Measurements from ENCODE around the gene PCDHB16.
"Not testable (repeated sequence)": the region's sequence is repeated elsewhere in the genome, so short reads cannot be mapped to it uniquely, and the experiment has no call there.

PCDHB16 gene

DNA sequence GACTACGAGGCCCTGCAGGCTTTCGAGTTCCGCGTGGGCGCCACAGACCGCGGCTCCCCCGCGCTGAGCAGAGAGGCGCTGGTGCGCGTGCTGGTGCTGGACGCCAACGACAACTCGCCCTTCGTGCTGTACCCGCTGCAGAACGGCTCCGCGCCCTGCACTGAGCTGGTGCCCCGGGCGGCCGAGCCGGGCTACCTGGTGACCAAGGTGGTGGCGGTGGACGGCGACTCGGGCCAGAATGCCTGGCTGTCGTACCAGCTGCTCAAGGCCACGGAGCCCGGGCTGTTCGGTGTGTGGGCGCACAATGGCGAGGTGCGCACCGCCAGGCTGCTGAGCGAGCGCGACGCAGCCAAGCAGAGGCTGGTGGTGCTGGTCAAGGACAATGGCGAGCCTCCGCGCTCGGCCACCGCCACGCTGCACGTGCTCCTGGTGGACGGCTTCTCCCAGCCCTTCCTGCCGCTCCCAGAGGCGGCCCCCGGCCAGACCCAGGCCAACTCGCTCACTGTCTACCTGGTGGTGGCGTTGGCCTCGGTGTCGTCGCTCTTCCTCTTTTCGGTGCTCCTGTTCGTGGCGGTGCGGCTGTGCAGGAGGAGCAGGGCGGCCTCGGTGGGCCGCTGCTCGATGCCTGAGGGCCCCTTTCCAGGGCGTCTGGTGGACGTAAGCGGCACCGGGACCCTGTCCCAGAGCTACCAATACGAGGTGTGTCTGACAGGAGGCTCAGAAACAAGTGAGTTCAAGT, 2.1 kb downstream of the PCDHB16 start:
- DNase-seq, result not testable (repeated sequence)

DNA sequence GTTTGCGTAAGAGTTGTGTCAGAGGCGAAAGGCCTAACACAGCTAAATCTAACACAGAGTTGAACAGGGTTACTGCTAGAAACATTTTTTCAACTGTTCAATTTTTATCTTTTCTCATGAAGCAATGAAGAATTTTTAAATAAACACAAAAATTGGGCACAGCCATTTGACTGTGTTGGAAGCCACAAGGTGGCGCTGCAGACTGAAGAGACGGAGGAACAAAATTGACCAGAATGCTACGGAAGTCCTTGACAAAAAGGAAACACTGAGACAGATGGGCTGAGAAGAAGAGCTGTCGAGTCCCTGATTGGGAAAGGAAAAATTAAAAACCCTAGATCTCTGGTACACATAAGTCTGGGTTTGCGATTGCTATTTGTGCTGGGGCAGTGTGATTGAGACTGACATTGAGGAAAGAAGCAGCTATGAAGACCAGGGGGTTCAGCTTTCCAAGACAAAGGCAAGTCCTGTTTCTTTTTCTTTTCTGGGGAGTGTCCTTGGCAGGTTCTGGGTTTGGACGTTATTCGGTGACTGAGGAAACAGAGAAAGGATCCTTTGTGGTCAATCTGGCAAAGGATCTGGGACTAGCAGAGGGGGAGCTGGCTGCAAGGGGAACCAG, 4.8 kb downstream of the PCDHB16 start, which contains the start of gene PCDHB9:
PCDHB9 (plus strand) TSS at position 265 of the 616 bp plus-strand sequence; CDS start at position 423, 158 bp downstream.
- DNase-seq, result no peak

DNA sequence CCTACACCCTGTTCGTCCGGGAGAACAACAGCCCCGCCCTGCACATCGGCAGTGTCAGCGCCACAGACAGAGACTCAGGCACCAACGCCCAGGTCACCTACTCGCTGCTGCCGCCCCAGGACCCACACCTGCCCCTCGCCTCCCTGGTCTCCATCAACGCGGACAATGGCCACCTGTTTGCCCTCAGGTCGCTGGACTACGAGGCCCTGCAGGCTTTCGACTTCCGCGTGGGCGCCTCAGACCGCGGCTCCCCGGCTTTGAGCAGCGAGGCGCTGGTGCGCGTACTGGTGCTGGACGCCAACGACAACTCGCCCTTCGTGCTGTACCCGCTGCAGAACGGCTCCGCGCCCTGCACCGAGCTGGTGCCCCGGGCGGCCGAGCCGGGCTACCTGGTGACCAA, 6.5 kb downstream of the PCDHB16 start:
- DNase-seq, result not testable (repeated sequence)

DNA sequence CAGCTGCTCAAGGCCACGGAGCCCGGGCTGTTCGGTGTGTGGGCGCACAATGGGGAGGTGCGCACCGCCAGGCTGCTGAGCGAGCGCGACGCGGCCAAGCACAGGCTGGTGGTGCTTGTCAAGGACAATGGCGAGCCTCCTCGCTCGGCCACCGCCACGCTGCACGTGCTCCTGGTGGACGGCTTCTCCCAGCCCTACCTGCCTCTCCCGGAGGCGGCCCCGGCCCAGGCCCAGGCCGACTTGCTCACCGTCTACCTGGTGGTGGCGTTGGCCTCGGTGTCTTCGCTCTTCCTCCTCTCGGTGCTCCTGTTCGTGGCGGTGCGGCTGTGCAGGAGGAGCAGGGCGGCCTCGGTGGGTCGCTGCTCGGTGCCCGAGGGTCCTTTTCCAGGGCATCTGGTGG, 6.9 kb downstream of the PCDHB16 start:
- DNase-seq, result not testable (repeated sequence)

DNA sequence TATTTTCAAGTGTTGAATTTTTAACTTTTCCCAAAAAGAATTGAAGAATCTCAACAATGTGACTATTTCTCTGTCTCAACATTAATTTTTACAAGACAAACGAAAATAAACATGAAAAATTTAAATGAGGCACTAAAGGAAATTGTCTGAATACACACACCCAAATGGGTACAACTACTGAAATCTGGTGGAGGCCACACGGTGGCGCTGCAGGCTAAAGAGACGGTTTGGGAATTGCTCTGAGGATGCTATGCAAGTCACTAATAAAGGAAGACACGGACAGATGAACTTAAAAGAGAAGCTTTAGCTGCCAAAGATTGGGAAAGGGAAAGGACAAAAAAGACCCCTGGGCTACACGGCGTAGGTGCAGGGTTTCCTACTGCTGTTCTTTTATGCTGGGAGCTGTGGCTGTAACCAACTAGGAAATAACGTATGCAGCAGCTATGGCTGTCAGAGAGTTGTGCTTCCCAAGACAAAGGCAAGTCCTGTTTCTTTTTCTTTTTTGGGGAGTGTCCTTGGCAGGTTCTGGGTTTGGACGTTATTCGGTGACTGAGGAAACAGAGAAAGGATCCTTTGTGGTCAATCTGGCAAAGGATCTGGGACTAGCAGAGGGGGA, 10.0 kb downstream of the PCDHB16 start, which contains the start of gene PCDHB10:
PCDHB10 (plus strand) TSS at position 244 of the 616 bp plus-strand sequence; CDS start at position 444, 200 bp downstream.
- no peak for DNase-seq

DNA sequence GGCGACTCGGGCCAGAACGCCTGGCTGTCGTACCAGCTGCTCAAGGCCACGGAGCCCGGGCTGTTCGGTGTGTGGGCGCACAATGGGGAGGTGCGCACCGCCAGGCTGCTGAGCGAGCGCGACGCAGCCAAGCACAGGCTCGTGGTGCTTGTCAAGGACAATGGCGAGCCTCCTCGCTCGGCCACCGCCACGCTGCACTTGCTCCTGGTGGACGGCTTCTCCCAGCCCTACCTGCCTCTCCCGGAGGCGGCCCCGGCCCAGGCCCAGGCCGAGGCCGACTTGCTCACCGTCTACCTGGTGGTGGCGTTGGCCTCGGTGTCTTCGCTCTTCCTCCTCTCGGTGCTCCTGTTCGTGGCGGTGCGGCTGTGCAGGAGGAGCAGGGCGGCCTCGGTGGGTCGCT, 12.1 kb downstream of the PCDHB16 start:
- DNase-seq, result not testable (repeated sequence)

DNA sequence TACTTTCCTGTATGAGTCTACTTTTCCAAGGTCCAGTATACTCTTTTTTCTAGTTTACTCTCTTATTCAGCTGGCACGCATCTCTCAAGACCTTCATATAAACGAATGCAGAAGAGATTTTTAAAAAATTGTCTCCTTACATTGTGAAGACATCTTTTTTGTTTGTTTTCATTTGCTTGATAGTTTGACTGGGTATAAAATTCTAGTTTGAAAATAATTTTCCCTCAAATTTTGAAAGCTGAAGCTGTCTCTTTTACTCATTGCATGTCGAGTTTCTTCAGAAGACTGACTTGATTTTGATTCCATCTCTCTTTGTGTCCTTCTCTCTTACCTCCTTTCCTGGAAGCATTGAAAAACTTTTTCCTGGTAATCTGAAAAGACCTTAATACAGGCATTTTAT, 14.2 kb downstream of the PCDHB16 start:
- DNase-seq, result no peak

DNA sequence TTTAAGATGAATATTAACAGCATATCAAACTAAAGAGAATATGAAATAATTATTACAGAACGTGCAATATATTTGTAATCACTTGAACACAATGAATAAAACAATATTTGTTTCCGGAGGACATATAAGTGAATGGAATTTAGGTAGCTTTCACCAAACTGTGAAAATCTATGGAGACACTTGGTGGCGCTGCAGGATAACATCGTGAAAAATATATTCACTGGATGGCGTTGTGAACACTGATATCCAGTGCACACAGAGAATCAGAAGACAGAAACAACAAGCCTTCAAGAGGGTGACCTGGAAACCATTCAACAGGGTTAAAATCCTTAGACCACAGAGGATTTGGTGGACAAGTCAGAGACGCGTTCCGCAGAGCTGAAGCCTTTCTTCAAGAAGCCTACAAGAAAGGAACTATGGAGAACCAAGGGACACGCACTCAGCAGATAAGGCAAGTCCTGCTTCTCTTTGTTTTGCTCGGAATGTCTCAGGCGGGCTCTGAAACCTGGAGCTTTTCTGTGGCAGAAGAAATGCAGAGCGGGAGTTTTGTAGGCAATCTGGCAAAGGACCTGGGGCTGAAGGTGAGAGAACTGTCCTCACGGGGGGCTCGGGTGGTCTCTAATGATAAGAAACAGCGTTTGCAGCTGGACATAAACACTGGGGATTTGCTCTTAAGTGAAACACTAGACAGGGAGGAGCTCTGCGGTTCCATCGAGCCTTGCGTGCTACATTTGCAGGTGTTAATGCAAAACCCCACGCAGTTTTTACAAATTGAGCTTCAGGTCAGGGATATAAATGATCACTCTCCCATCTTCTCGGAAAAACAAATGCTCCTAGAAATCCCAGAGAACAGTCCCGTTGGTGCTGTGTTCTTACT, 17.4 kb downstream of the PCDHB16 start, which contains the start of gene PCDHB11:
PCDHB11 (plus strand) TSS at position 269 of the 877 bp plus-strand sequence; CDS start at position 417, 148 bp downstream.
- DNase-seq, result peak; percentile 68

DNA sequence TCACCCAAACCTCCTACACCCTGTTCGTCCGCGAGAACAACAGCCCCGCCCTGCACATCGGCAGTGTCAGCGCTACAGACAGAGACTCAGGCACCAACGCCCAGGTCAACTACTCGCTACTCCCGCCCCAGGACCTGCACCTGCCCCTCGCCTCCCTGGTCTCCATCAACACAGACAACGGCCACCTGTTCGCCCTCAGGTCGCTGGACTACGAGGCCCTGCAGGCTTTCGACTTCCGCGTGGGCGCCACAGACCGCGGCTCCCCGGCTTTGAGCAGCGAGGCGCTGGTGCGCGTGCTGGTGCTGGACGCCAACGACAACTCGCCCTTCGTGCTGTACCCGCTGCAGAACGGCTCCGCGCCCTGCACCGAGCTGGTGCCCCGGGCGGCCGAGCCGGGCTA, 18.9 kb downstream of the PCDHB16 start:
- not testable (repeated sequence) for DNase-seq

DNA sequence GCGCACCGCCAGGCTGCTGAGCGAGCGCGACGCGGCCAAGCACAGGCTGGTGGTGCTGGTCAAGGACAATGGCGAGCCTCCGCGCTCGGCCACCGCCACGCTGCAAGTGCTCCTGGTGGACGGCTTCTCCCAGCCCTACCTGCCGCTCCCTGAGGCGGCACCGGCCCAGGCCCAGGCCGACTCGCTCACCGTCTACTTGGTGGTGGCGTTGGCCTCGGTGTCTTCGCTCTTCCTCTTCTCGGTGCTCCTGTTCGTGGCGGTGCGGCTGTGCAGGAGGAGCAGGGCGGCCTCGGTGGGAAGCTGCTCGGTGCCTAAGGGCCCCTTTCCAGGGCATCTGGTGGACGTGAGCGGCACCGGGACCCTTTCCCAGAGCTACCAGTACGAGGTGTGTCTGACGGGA, 19.5 kb downstream of the PCDHB16 start:
- DNase-seq, result not testable (repeated sequence)

DNA sequence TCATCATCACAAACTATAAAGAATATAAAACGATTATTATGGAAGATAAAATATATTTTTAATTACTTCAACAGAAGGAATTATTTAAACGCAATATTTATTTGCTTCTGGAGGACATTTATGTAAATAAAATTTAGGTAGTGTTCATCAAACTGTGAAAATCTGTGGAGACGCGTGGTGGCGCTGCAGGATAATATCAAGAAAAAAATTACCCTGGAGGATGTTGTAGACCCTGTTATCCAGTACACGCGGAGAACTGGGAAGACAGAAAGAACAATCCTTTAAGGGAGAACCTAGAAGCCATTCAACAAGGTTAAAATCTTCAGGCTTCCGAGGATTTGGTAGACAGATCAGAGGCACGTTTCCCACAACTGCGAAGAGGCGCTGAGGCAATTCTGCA, 26.3 kb downstream of the PCDHB16 start, which contains the start of gene PCDHB12:
PCDHB12 (plus strand) TSS at position 242 of the 400 bp plus-strand sequence. CDS start 189 bp downstream, outside the sequence.
- no peak for DNase-seq

DNA sequence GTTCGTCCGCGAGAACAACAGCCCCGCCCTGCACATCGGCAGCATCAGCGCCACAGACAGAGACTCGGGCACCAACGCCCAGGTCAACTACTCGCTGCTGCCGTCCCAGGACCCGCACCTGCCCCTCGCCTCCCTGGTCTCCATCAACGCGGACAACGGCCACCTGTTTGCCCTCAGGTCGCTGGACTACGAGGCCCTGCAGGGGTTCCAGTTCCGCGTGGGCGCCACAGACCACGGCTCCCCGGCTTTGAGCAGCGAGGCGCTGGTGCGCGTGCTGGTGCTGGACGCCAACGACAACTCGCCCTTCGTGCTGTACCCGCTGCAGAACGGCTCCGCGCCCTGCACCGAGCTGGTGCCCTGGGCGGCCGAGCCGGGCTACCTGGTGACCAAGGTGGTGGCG, 28.1 kb downstream of the PCDHB16 start:
- not testable (repeated sequence) for DNase-seq

DNA sequence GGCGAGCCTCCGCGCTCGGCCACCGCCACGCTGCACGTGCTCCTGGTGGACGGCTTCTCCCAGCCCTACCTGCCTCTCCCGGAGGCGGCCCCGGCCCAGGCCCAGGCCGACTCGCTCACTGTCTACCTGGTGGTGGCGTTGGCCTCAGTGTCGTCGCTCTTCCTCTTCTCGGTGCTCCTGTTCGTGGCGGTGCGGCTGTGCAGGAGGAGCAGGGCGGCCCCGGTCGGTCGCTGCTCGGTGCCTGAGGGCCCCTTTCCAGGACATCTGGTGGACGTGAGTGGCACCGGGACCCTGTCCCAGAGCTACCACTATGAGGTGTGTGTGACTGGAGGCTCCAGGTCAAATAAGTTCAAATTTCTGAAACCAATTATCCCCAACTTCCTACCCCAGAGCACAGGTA, 28.7 kb downstream of the PCDHB16 start:
- not testable (repeated sequence) for DNase-seq

DNA sequence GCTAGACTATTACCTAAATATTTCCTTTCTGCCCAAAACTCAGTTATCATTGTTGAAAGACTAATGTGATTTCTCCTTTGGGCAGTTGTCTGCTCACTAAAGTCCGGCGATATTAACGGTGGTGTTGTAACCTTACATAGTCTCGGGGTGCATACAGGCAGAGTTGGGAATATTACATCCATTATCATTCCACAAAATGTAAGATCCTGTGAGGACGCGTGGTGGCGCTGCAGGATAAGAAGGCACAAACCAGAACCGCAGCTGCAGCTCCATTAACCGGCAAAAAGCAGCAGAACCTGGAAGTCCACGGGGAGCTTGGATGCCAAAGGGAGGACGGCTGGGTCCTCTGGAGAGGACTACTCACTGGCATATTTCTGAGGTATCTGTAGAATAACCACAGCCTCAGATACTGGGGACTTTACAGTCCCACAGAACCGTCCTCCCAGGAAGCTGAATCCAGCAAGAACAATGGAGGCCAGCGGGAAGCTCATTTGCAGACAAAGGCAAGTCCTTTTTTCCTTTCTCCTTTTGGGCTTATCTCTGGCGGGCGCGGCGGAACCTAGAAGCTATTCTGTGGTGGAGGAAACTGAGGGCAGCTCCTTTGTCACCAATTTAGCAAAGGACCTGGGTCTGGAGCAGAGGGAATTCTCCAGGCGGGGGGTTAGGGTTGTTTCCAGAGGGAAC, 31.6 kb downstream of the PCDHB16 start, which contains the start of gene PCDHB13:
PCDHB13 (plus strand) TSS at position 264 of the 684 bp plus-strand sequence; CDS start at position 469, 205 bp downstream.
- DNase-seq, result not testable (repeated sequence)

DNA sequence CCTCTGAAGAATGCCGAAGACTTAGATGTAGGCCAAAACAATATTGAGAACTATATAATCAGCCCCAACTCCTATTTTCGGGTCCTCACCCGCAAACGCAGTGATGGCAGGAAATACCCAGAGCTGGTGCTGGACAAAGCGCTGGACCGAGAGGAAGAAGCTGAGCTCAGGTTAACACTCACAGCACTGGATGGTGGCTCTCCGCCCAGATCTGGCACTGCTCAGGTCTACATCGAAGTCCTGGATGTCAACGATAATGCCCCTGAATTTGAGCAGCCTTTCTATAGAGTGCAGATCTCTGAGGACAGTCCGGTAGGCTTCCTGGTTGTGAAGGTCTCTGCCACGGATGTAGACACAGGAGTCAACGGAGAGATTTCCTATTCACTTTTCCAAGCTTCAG, 32.4 kb downstream of the PCDHB16 start:
- not testable (repeated sequence) for DNase-seq

DNA sequence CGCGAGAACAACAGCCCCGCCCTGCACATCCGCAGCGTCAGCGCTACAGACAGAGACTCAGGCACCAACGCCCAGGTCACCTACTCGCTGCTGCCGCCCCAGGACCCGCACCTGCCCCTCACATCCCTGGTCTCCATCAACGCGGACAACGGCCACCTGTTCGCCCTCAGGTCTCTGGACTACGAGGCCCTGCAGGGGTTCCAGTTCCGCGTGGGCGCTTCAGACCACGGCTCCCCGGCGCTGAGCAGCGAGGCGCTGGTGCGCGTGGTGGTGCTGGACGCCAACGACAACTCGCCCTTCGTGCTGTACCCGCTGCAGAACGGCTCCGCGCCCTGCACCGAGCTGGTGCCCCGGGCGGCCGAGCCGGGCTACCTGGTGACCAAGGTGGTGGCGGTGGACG, 33.3 kb downstream of the PCDHB16 start:
- not testable (repeated sequence) for DNase-seq

DNA sequence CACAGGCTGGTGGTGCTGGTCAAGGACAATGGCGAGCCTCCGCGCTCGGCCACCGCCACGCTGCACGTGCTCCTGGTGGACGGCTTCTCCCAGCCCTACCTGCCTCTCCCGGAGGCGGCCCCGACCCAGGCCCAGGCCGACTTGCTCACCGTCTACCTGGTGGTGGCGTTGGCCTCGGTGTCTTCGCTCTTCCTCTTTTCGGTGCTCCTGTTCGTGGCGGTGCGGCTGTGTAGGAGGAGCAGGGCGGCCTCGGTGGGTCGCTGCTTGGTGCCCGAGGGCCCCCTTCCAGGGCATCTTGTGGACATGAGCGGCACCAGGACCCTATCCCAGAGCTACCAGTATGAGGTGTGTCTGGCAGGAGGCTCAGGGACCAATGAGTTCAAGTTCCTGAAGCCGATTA, 33.8 kb downstream of the PCDHB16 start:
- not testable (repeated sequence) for DNase-seq

DNA sequence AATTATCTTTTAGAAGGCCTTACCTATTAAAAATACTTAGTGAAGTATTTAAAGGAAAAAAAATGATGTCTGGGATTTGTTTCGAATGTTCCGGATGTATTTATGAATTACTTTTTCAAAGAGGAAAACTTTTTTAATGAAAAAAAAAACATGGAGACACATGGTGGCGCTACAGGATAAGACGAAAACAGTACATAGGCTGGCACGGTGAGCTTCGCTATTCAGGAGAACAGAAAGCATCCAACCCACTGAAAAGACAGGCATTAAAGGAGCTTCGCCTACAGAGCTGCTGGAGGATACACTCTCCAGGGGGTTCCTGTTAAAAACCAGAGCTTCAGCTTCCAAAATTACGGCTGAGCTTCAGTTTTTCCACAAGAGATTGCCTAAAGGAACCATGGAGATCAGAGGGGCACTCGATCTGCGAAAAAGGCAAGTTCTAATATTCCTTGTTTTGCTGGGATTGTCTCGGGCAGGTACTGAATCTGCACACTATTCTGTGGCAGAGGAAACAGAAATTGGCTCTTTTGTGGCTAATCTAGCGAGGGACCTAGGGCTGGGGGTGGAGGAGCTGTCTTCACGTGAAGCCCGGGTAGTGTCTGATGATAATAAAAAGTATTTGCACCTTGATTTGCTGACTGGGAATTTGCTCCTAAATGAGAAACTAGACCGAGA, 41.1 kb downstream of the PCDHB16 start, which contains the start of gene PCDHB14:
PCDHB14 (plus strand) TSS at position 232 of the 672 bp plus-strand sequence; CDS start at position 395, 163 bp downstream.
- DNase-seq, result peak; percentile 58

DNA sequence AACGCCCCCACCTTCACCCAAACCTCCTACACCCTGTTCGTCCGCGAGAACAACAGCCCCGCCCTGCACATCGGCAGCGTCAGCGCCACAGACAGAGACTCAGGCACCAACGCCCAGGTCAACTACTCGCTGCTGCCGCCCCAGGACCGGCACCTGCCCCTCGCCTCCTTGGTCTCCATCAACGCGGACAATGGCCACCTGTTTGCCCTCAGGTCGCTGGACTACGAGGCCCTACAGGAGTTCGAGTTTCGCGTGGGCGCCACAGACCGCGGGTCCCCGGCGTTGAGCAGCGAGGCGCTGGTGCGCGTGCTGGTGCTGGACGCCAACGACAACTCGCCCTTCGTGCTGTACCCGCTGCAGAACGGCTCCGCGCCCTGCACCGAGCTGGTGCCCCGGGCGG, 42.7 kb downstream of the PCDHB16 start:
- not testable (repeated sequence) for DNase-seq

DNA sequence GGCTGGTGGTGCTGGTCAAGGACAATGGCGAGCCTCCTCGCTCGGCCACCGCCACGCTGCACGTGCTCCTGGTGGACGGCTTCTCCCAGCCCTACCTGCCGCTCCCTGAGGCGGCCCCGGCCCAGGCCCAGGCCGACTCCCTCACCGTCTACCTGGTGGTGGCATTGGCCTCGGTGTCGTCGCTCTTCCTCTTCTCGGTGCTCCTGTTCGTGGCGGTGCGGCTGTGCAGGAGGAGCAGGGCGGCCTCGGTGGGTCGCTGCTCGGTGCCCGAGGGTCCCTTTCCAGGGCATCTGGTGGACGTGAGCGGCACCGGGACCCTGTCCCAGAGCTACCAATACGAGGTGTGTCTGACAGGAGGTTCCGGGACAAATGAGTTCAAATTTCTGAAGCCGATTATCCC, 43.2 kb downstream of the PCDHB16 start:
- DNase-seq, result not testable (repeated sequence)
